KOPT-K1 (cell line): ENCODE data around the gene SNX32.
A peak's percentile ranks its signal among the peaks of the same experiment; 100 is the strongest.

ENCODE experiments used
- H3K27ac ChIP-seq: fragments of 200-600 bp; sonication (generic); 2 replicates; pipeline ENCODE4 v1.5.1; 2016; ENCODE audit warnings: antibody characterized with exemption, mild to moderate bottlenecking, low read depth, low read length; ENCODE audit not compliant: poor library complexity, severe bottlenecking
- H3K36me3 ChIP-seq: fragments of 200-600 bp; sonication (generic); 2 replicates; pipeline ENCODE4 v1.5.1; 2017; ENCODE audit warnings: antibody characterized with exemption, mild to moderate bottlenecking, low read length, moderate library complexity; ENCODE audit not compliant: insufficient read depth
- H3K9me3 ChIP-seq: fragments of 200-600 bp; sonication (generic); 2 replicates; pipeline ENCODE4 v1.5.1; 2017; ENCODE audit warnings: antibody characterized with exemption, low read length, mild to moderate bottlenecking; ENCODE audit not compliant: insufficient read depth, poor library complexity, severe bottlenecking

Gene SNX32

DNA sequence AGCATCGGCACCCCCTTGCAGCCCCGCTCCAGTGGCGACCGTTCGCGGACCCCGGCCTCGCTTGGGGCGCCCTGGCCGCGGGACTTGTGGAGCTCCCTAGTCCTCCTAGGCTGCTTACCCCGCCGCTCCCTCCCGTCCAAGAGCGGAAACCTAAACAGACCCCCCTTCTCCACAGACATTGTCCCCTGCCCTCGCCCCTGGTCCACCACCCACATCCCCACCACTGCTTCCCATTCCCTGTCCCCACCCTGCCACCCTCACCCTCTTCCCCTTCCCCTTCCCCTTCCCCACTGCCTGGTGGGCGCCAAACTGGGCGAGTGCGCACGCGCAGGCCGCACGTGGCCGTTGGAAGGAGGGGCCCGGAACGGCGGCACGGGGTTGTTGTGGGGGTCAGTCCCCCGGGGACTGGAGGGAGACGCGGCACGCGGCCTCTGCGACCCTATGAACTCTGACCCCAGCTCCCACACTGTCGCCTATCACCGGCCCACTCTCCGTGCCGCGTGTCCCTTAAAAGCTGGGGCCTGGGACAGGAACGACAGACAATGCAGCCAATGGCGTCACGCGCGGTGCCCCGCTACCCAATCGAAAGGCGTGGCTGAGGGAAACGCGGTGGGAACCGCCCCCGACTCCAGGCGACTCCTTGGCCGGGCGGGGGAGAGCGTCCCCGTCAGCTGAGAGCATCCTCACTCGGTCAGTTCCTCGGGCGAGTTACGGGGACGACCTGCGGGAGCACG lies at the start of gene SNX32:
SNX32 (plus strand) TSS at position 667 of the 734 bp plus-strand sequence. CDS start 103 bp downstream, outside the sequence.
- Histone ChIP-seq H3K27ac (no peak within 1 kb of the TSS), H3K36me3 (no peaks in the 10 kb centered on the region), H3K9me3 (no peaks in the 10 kb centered on the region)

- H3K9me3 ChIP-seq: no peaks in the 10 kb centered on the region
- no peaks in the 10 kb centered on the region for H3K36me3 ChIP-seq
- H3K27ac ChIP-seq: no peak overlapping the region
These were observed 48.3 kb upstream of the SNX32 start for GRCh38 chr11:65785319-65786007.

- no peaks in the 10 kb centered on the region for H3K36me3 ChIP-seq
- no peaks in the 10 kb centered on the region for H3K9me3 ChIP-seq
- no peak overlapping the region for H3K27ac ChIP-seq
These were observed 47.6 kb upstream of the SNX32 start for GRCh38 chr11:65786008-65786785.

DNA sequence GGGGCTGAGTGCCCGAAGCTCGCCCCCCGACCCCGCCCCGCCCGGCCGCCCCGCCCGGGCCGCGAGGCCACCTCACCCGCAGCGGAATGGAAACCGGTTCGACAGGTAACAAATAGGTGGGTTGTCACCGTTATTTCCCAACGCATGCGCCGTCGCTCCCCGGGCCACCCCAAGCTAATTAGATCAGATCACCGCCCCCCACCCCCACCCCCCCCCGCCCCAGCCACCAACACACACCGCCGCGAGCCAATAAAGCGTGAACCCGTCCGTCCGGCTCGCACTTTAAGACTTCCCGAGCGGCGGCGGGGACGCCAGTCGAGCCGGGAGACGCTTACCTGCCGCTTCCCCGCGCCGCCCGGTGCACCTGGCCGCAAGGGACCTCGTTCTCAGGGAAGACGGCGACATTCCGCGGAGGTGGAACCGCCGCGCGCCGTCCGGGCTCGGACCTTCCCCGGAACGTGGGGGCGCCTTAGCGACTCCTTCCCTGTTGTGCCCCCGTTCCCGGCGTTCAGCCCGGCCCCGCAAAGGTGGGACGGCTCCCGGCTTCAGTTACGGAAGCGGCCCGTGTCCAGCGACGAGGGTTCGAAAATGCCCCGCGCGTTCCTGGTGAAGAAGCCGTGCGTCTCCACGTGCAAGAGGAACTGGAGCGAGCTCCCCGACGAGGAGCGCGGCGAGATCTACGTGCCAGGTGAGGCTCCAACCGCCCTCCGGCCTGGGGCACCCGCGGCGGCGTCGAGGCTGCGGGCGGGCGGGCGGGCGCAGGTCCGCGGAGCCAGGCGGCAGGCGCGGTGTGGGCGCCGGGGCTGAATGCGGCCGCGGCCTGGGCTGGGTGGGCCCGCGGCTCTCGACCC lies 46.8 kb upstream of the SNX32 start, which contains the start of gene OVOL1:
OVOL1 (plus strand) TSS at position 278 of the 851 bp plus-strand sequence; CDS start at position 589, 311 bp downstream.
- H3K27ac ChIP-seq: no peak within 1 kb of the TSS

DNA sequence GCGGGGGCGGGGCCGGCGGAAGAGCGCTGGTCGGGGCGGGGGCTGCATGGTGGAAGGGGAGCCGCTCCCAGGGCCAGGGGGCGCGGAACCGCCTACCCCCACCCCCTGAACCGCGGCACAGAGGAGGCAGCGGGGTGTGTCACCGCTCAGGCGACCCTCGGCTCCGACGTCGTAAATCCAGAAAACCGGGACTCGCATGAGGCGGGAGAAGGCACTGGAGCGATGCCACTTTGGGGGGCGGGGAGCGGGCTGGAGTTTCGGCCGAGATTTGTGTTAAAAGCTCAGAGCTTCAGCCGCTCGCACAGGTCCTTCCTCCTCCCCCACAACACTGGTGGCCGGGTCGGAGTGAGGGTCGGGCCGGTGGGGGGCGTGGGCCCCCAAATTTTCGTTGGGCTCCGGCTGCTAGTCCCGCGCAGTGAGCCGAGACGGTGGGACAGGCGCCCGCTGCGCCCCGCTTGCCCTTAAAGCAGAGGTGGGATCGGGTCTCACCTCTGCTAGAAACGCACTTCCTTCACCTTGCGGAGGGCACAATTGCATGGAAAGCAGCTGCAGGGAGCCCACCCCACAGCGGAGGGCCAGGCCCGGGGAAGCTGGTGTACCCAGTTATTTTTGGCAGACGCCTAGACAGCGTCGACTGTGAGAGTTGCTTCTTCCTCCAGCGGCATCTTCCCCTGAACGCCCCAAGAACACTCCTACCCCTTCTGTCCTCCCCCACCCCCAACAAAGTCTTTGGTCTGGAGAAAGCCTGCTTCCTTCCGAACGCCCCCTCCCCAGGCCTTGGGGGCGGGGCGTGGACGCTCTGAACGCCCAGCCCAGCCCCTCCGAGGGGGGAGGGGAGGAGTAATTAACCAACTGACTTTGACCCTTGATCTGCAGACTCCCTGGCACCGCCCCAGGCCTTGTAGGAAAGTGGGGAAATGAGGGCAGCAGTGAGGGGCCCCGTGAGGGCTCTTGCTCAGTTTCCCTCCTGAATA lies 45.8 kb upstream of the SNX32 start:
- Histone ChIP-seq H3K27ac (no peak overlapping the region), H3K36me3 (no peaks in the 10 kb centered on the region), H3K9me3 (no peaks in the 10 kb centered on the region)

More for the DNA sequence above, 46.8 kb upstream of the SNX32 start, which contains the start of gene OVOL1:
- H3K36me3 ChIP-seq: no peaks in the 10 kb centered on the region
- H3K9me3 ChIP-seq: no peaks in the 10 kb centered on the region

DNA sequence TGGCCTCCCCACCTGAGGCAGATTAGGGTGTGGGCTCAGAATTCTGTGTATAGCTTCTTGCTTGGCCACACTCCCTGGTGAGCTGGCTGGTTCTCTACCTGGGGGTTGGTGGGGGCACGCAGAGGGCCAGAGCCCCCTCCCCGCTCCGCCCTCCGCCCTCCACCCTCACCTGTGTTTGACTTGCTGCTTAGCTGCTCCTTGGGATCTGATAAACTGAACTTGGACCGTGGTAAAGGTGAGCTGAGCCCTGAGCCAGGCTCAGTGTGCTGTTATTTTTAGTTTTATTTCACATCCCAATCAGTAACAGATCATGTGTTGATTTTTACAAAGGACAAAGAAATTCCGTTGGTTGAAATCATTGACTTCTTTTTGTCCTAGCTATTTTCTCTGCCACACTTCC lies 44.9 kb upstream of the SNX32 start:
- Histone ChIP-seq H3K36me3 (no peaks in the 10 kb centered on the region), H3K9me3 (no peaks in the 10 kb centered on the region), H3K27ac (no peak overlapping the region)

GRCh38 chr11:65789230-65790103 lies 44.3 kb upstream of the SNX32 start:
- H3K36me3 ChIP-seq: no peaks in the 10 kb centered on the region
- H3K27ac ChIP-seq: no peak overlapping the region

DNA sequence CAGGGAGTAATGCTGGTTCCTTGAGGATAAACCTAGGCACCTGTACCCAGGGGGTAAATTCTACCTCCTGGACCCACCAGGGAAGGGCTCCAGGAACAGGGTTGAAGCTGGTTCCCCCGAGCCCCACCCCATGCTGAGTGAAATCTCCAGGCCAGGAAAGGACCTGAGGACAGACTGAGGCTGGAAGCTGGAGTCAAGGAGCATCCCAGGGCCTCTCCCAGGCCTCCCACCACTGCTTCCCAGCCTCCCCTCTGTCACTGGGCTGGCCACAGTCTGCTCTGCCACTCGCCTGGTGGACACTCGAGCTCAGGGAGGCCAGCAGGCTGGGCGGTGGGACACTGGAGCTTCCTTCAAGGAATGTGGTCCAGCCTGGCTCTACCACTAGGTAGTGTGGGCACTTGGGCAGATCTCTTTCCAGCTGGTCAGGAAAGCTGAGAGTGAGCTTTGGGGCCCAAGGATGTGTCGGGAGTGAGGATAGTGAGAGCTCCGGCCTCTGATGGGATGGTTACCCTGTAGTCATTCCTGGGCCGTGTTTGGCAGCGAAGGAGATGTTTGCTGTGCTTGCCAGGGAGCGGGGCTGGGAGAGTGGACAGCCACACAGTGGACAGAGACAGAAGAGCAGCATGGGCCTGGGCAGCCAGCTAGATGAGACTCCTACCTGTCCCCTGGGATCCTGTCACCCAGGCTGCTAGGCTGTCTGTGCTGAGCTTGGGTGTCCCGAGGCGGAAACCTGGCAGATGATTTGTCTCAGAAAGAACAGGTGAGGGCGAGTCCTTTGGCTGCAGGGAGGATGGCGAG lies 43.5 kb upstream of the SNX32 start:
- no peaks in the 10 kb centered on the region for H3K36me3 ChIP-seq
- H3K9me3 ChIP-seq: no peaks in the 10 kb centered on the region
- no peak overlapping the region for H3K27ac ChIP-seq

More at GRCh38 chr11:65789230-65790103, 44.3 kb upstream of the SNX32 start:
- H3K9me3 ChIP-seq: no peaks in the 10 kb centered on the region

DNA sequence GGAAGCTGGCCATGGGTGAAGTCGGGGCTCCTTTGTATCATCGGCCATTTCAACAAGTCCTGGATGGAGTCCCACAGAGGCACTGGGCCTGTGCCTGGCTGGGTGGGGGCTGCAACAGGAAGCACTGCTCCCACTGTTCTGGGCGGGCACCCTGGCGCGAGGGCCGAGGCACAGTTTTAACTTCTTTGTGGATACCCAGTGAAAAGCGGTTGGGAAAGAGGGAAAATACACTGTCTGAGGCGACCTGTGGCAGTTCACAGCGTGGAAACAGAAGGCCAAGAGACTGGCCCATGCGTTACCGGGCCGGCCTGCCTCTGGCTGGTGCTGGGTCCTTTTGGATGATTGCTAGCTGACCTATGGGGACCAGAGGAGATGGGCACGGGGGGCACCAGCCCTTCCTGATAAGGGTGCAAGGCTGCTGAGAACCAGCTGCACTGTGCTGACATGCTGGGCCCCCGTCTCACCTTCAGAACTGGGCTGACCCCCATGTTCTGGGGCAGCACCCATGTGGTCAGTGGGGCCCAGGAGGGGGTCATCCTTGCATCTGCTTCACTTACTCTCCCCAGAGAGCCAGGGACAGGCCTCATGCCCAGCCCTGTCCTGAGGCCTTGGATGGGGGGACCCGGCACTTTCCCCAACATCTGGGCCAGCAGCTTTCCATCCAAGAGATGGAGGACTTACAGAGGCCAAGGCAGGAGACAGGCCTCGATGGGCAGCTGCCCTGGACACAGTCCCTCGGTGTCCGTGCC lies 42.7 kb upstream of the SNX32 start:
- H3K9me3 ChIP-seq: no peaks in the 10 kb centered on the region
- H3K36me3 ChIP-seq: no peaks in the 10 kb centered on the region
- H3K27ac ChIP-seq: peak overlapping the region; percentile 46

DNA sequence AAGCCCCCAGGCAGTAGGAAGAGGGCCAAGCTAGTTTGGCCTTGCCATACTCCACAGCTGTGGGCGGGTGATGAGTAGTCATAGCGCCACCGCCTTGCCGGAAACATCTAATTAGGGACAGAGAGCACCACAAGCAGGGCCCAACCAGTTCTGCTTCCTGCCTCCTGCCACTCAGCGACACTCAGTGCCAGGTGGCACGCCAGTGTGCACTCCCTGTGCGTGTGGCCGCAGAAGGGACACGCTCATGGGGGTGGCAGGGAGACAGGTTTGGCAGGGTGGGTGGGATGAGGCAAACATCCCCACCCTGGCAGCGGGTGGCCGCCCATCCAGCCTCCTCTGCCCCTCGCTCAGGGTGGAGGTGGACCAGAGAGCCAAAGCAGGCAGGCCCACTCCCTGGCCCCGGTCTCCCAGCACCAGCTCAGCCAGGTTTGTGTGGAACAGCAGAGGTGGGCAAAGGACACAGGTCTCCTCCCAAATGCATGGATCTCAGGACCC lies 42.0 kb upstream of the SNX32 start:
- H3K27ac ChIP-seq: peak overlapping the region; percentile 46
- no peaks in the 10 kb centered on the region for H3K36me3 ChIP-seq
- no peaks in the 10 kb centered on the region for H3K9me3 ChIP-seq

GRCh38 chr11:65792456-65792855 lies 41.3 kb upstream of the SNX32 start:
- H3K36me3 ChIP-seq: no peaks in the 10 kb centered on the region
- no peaks in the 10 kb centered on the region for H3K9me3 ChIP-seq
- peak overlapping the region; percentile 46 for H3K27ac ChIP-seq
